ENCODE data around the gene TC2N.
"Not testable (repeated sequence)": the region's sequence is repeated elsewhere in the genome, so short reads cannot be mapped to it uniquely, and the experiment has no call there.

Gene TC2N

DNA sequence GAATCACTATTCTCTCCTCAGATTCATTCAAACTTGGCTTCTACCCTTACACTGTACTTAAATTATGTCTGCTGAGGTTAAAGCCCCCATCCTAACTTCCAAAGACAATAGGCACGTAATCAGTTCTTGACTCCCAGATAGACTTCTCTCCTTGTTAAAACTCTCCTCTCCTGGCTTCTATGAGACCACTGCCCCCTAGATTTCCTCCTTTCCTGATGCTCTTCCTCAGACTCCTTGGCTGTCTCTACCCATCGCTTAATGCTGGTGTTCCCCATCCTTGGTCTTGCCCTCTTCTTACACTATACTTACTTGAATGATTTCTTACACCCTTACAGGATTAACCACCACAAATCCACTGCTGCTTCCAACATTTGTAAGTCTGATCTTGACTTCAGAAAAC, 32.8 kb downstream of the TC2N start:
- no peak for DNase-seq (ENCODE audit: low spot score)

DNA sequence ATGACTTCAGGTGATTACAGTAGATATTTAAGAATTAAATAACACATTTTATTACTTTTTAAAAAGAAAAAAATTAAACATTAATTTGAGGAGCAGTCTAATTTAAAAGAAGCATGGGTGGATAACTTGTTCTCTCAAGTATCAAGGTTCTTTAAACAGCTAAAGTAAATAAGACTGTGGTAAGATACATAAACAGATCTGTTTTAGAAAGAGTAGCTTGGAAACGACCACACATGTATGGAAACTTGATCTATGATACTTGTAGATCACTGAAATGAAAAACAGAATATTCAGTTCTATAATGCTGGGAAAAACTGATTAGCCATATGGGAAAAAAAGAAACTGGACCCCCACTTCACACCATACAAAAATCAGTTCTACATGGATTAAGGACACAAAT, 36.0 kb downstream of the TC2N start:
- DNase-seq (ENCODE audit: low spot score): no peak

DNA sequence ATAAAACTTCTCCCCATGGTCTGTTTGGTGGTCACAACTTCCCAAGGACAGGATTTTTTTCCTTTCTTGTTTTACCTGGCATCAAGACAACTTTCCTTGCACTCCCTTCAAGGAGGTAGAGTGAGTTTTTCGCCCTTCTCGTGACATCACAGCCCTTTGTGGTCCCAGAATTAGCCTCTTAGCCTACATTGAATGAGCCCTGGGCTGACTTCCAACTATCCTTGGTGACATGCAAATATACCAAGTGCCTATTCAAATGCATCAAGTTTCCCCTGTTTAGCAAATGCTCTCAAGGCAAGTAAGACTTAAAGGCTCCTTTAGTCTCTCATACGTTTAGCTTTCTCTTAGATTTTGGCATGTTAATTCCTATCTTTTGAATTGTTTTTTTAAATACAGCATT, 36.6 kb downstream of the TC2N start:
- no peak for DNase-seq (ENCODE audit: low spot score)

DNA sequence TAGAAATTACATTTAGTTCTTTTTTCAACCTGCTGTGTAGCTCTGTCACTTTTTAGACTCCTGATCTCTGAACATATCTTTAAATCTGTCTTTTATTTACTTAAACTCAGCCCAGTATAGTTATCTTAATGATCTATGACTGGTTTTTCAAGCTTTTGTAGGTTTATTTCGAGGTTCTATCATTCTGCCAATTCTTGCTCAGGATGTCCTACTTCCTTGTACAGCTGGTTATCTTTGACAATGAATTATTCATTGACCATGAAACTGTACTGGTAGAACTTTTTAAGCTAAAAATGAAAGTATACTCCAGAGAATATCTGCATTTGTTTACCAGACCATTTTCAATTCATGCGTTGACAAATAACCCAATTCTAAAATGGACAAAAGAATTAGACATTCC, 37.8 kb downstream of the TC2N start:
- no peak for DNase-seq (ENCODE audit: low spot score)

DNA sequence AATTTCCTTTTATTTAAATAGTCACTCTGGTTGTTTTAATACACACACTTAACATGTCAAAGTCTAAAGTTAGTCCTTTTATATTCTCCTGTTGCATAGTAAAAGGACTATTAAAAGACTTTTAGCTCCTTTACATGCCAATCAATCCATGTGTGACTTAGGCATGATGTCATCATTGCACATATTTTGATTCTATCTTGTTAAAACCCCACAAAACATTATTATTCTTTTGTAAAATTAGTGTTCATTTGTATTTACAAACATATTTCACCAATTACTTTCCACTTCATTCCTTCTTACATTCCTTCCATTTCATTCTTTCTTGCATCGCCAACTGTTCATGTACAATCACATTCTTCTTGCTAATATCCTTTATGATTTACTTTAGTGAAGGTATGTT, 39.6 kb downstream of the TC2N start:
- no peak for DNase-seq (ENCODE audit: low spot score)

DNA sequence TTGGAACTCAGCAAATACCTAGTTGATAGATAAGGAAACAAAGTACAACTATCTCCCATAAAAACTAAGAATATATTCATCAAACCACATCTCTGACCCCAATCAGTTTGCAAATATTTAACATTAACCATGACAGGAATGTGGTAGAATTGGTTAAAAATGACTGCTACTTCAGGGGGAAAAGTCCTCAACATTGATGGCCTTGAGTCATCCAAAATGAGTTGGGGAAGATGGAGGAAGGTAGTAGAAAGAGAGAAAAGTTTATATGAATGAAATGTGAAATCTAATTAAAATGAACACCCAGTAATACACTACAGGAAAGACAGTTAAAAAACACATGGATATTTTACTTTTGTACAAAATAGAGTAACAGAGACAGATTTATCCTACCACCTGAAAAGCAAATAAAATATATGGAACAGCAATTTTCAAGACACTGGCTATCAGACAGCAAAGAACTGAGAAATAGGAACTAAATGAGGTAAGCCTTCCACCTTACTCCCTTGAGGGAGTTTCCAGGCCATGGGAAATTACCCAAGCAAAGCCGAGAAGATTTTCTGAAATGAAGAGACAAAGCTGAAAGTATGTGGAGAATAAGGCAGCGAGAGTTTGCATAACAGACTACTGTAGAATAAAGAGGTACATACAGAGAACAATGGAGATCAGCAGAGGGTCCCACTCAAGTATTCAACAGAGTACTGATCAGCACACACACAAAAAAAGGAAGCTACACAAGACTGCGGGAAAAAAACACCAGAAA, 49.6 kb downstream of the TC2N start:
- no peak for DNase-seq (ENCODE audit: low spot score)

DNA sequence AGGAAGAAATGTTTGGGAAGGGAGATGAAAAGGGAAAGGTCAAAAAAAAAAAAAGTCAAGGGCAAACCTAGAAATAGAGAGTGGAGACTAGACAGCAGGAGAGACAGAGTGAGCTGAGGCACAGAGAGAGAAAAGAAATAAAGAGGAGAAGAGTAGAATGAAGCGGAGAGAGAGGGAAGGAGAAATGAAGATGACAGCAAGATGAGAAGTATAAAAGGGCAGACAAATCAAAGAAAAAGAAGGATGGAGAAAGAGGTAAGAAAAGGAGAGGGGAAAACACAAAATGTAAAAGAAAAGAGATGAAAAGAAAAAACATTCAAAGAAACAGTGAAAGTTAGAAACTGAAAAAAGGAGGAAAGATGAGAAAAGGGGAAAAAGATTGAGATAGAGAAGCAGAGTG, 53.0 kb downstream of the TC2N start:
- no peak for DNase-seq (ENCODE audit: low spot score)

DNA sequence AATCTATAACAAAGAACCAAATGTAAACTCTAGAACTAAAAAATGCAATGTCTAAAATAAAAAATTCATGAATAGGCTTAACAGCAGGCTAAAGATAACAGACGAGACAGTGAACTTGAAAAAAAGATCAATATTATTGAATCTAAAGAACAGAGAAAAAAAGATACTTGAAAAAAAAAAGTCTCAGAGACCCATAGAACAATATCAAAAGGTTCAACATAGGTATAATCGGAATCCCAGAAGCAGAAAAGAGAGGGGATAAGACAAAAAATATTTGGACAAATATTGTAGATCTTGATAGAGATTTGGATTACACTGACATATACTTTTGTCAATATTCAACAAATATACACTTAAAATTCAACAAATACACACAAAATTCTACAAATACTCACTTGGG, 56.6 kb downstream of the TC2N start:
- no peak for DNase-seq (ENCODE audit: low spot score)

DNA sequence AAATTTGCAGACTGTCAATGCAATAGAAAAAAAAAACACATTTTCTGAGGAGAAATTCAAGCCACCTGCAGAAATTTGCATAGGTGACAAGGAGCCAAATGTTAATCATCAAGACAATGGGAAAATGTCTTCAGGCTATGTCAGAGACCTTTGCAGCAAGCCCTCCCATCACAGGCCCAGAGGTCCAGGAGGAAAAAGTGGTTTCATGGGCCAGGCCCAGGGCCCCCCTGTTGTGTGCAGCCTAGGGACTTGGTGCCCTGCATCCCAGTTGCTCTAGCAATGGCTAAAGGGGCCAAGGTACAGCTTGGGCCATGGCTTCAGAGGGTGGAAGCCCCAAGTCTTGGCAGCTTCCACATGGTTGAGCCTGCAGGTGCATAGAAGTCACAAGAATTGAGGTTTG, 60.6 kb downstream of the TC2N start:
- no peak for DNase-seq (ENCODE audit: low spot score)

DNA sequence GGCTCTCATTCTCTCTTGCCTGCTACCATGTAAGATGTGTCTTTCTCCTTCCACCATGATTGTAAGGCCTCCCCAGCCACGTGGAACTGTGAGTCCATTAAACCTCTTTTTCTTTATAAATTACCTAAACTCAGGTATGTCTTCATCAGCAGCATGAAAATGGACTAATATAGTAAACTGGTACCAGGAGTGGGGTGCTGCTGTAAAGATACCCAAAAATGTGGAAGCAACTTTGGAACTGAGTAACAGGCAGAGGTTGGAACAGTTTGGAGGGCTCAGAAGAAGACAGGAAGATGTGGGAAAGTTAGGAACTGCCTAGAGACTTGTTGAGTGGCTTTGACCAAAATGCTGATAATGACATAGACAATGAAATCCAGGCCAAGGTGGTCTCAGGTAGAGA, 61.2 kb downstream of the TC2N start:
- DNase-seq (ENCODE audit: low spot score): not testable (repeated sequence)

DNA sequence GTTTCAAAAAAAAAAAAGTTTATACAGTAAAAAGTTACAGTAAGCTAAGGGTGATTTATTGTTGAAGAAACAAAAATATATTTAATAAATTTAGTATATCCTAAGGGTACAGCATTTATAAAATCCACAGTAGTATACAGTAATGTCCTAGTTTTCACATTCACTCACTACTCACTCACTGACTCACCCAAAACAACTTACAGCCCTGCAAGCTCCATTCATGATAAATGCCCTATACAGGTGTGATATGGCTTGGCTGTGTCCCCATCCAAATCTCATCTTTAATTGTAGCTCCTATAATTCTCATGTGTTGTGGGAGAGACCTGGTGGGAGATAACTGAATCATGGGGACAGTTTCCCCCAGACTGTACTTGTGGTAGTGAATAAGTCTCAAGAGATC, 61.7 kb downstream of the TC2N start:
- DNase-seq (ENCODE audit: low spot score): no peak

DNA sequence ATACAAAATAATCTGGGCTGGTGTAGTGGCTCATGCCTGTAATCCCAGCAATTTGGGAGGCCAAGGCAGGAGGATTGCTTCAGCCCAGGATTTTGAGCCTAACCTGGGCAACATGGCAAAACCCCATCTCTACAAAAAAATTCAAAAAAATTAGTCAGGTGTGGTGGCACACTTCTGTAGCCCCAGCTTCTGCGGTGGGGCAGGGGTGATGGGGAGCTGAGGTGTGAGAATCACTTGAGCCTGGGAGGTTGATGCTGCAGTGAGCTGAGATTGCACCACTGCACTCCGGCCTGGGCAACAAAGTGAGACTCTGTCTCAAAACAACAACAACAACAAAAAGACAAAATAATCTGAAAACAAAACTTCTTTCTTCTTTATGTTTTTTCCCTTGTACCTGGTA, 66.0 kb downstream of the TC2N start:
- no peak for DNase-seq (ENCODE audit: low spot score)

DNA sequence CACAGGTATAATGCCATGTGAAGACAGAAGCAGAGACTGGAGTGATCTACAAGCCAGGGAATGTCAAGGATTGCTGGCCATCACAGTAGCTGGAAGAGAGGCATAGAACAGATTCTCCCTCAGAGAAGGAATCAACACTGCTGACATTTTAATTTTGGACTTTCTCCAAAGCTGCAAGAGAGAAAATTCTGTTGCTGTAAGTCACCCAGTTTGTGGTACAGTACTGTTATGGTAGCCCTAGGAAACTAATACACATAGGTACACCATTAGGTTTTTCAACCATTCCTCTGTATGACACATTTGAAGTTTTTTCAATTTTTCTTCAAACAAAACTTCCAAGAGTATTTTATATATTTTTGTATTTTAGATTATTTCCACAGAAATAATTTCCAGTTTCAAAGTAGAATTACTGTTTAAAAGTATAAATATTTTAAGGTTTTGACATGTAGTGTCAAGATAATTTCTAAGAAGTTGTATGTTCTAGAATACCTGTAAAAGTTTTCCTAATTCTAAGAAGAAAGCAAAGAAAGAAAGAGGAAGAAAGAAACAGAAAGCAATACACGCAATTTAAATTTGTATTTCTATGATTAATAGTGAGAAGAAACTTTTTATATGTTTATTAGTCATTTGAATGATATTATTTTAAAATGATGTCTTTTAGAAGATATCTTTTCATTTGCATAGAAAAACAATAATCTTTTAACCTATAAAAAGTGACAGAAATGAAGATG, 70.6 kb downstream of the TC2N start:
- DNase-seq (ENCODE audit: low spot score): no peak

DNA sequence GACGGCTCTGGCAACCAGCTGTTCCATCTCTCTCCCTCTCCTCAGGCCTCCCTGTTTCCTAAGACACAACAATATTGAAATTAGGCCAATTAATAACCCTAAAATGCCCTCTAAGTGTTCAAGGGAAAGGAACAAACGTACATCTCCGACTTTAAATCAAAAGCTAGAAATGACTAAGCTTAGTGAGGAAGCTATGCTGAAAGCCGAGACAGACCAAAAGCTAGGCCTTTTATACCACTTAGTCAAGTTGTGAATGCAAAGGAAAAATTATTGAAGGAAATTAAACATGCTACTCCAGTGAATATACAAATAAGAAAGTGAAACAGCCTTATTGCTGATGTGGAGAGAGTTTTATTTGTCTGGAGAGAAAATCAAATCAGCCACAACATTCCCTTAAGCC, 73.6 kb downstream of the TC2N start:
- DNase-seq (ENCODE audit: low spot score): no peak

DNA sequence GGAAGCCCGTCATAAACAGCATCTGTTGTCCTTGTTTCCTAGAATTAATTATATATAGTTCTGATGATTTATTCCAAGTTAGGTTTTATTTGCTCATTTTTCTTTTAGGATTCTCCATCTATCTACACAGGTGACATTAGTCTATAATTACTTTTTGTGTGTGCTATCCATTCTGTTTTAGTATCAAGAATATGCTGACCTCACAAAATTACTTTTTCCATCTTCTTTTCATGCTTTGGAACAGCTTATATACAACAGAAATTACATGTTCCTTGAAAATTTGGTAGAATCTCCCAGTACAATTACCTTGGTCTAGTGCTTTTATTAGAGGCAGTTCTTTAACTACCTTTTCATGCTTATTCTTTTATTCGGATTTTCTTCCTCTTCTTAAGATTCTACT, 81.1 kb downstream of the TC2N start:
- no peak for DNase-seq (ENCODE audit: low spot score)

DNA sequence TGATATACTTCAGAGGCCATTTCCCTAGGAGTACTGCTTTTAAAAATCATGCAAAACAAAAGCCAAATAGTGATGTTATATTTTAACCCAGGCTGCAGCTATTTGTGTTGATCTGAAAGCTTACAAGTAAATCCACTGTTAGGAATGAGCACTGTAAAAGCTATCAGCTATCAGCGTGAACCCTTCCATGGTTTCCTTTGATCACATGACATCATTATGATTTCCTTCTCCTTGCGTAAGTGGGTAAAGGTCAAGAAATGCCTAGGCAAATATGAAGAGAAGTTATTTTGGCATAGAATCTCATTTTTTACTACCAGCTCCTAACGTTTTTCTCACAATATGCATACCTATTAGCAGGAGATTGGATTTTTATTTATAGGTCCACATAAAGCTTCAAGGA, 86.9 kb downstream of the TC2N start:
- DNase-seq (ENCODE audit: low spot score): no peak

DNA sequence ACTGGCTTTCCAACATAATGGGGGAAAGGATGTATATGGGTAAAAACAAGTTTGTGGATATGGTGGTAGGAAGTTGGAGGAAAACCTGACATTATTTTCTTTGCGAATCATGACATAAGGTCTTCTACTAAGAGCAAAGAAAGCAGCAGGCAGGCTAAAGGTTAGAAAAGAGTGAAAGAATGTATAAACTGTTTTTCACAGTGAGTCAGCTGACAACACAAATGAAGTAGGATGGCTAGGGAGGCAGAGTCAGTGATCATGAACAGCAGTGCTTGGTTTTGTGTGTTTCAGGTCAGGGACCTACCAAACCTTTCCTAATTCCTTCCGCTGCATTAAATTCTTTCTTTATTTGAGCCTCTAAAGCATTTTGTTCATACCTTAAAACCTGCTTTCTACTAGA, 89.1 kb downstream of the TC2N start:
- no peak for DNase-seq (ENCODE audit: low spot score)

DNA sequence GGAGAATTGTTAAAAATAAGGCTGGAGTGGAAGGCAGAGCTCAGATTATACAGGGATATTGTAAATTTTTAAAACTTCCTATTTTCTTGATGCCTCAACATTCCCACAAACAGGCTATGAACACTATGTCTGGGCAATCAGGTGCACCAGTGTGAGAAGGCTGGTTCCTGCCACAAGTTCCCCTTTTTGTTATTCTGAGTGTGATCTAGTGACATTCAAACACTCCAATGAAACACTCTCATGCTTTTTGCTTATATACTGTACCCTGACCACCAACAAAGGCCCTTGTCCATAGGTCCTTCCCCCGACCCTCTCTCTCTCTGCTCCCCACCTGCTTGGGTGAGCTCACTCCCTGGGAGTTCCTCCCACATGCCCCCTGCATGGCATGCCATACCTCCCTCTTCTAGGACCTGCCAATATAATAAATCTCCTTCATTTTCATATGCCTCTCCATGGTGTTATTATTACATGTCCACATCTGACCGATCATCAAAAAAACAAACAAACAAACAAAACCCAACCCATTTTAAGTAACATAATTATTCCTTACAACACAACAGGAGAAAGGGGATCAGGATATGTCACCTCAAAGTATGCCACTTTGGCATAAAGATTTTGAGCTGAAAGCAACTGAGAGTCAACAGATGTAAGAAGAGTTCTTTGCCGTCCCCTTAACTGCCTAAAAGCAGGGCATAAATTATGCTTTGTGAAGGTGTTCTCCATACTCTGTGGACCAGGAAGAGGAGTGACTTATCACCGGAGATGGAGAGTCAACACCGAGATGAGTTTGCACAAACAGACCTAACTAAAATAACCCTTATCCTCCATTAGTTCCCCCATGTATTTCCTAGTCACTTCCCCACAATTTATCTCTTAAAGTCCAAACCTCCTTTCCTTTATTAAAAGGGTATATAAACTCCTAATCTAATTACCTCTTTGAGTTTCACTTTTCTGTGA, 92.9 kb downstream of the TC2N start:
- no peak for DNase-seq (ENCODE audit: low spot score)

DNA sequence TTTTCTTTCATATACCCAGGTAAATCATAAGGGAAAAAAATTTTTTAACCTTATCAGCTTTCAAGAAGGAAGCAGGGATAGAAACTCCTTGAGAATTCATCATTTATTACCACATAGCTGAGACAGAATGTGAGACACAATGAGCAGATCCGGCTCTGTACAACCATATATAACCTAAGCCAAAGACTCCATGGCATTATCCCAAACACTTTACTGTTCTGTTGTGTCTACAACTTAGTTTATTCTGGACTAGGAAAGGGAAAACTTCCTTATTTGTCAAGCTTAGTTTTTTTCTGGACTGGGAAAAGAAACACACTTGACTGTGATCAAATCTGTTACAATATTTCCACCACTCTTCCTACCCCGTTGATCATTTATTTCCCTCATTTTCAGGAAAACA, 97.2 kb downstream of the TC2N start:
- DNase-seq (ENCODE audit: low spot score): no peak

DNA sequence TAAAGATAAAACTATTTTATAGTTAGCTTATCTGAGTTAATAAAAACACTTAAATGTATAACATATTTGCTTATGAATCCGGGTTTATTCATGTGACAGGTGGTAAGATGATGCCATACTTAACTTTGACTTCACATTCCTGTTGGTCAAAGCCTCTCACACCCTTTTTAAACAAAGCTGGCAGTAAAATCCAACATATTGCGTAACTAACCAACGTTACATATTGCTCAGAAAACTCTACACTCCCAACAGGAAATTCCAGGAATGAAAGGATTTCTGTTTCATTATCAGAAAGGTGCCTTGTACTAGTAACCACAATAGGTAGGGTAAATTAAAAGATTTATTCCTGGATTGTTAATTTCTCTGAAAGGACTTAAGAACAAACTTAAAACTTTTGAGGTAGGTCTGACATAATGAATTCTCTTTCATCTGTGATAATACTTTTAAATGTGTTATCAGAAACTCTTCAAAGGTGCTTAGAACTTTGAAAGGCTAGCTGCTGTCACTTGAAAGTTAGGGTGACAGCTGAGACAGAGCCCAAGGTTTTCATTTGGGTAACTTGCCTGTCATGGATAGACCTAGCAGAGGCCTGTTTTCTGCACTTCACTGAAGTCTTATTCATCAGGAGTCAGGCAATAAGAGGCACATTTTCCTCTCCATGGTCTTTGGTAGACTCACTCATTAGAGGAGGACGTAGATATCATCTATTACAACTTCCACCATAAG, 111.6 kb downstream of the TC2N start:
- no peak for DNase-seq (ENCODE audit: low spot score)

DNA sequence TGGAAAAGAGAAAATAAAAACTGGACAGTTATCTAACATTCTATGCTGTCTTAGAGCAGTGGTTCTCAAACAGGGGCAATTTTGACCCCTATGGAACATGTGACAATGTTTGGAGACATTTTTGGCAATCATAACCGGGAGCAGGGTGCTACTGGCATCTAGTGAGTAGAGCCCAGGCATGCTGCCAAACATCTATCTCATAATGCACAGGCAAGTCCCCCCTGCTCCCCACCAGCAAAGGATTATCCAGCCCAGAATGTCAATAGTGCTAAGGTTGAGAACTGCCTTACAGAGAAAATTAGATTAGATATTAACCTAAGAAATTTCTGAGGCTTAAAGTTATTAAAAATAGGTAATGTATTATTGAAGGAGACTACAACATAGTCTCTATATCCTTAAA, 112.5 kb downstream of the TC2N start:
- no peak for DNase-seq (ENCODE audit: low spot score)

DNA sequence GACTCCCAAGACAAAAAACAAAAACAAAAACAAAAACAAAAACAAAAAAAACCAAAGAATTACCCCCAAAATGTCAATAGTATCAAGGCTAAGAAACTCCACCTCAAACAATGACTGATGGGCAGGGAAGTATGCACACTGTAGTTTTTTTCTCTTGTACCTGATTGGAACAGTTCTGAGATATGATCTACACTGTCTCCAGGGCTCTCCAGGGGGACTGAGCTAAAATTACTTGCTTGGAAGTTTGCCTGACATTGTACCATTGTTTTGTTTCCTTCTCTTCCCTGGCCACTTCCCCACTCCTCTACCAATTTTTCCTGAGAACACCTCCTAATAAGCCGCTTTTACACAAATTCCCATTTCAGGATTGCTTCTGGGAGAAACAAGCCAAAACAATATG, 113.2 kb downstream of the TC2N start:
- DNase-seq (ENCODE audit: low spot score): no peak

Measured in D341Med (cell line).